Measurements from ENCODE around the gene LRRC59.
"Not testable (repeated sequence)": the region's sequence is repeated elsewhere in the genome, so short reads cannot be mapped to it uniquely, and the experiment has no call there.

Gene LRRC59

GRCh38 chr17:50424246-50424995 is 27.1 kb upstream of the LRRC59 start:
- in situ Hi-C loops (cut with HindIII; ENCODE audit: low sequenced_read_pairs), result no loop called here
- no peak overlapping the region for H3K4me3 ChIP-seq (ENCODE audit: low read depth, low read length)
- no peak for TF ChIP-seq CTCF (IDR thresholded peaks at IDR 0.05; ENCODE audit: low read depth, low read length, missing control alignments)
- DNase-seq (ENCODE audit: low read depth), result no peak

GRCh38 chr17:50423553-50424159 is 26.3 kb upstream of the LRRC59 start:
- TF ChIP-seq CTCF (IDR thresholded peaks at IDR 0.05; ENCODE audit: low read depth, low read length, missing control alignments), result no peak
- no peak overlapping the region for H3K4me3 ChIP-seq (ENCODE audit: low read depth, low read length)
- in situ Hi-C loops (cut with HindIII; ENCODE audit: low sequenced_read_pairs), result no loop called here
- peak; percentile 87 for DNase-seq (ENCODE audit: low read depth)

GRCh38 chr17:50422738-50423137 is 25.4 kb upstream of the LRRC59 start:
- DNase-seq (ENCODE audit: low read depth), result no peak
- no peak for TF ChIP-seq CTCF (IDR thresholded peaks at IDR 0.05; ENCODE audit: low read depth, low read length, missing control alignments)
- H3K4me3 ChIP-seq (ENCODE audit: low read depth, low read length), result no peak overlapping the region
- in situ Hi-C loops (cut with HindIII; ENCODE audit: low sequenced_read_pairs), result no loop called here

GRCh38 chr17:50421308-50422051 is 24.2 kb upstream of the LRRC59 start:
- H3K4me3 ChIP-seq (ENCODE audit: low read depth, low read length), result no peak overlapping the region
- in situ Hi-C loops (cut with HindIII; ENCODE audit: low sequenced_read_pairs), result no loop called here
- no peak for DNase-seq (ENCODE audit: low read depth)
- no peak for TF ChIP-seq CTCF (IDR thresholded peaks at IDR 0.05; ENCODE audit: low read depth, low read length, missing control alignments)

- no peak for TF ChIP-seq CTCF (IDR thresholded peaks at IDR 0.05; ENCODE audit: low read depth, low read length, missing control alignments)
- in situ Hi-C loops (cut with HindIII; ENCODE audit: low sequenced_read_pairs), result no loop called here
- no peak for DNase-seq (ENCODE audit: low read depth)
- no peak overlapping the region for H3K4me3 ChIP-seq (ENCODE audit: low read depth, low read length)
Measured at GRCh38 chr17:50420419-50421112, 23.2 kb upstream of the LRRC59 start.

- in situ Hi-C loops (cut with HindIII; ENCODE audit: low sequenced_read_pairs); H3K4me3 ChIP-seq (ENCODE audit: low read depth, low read length); DNase-seq (ENCODE audit: low read depth): not testable (repeated sequence)
Measured at GRCh38 chr17:50419577-50419976, 22.3 kb upstream of the LRRC59 start.
